Kidney tubule cell (primary cell): ENCODE measurements around the gene FAM184A.
"Not testable (repeated sequence)": the region's sequence is repeated elsewhere in the genome, so short reads cannot be mapped to it uniquely, and the experiment has no call there.

Experiments
- DNase-seq: peaks from one replicate; pipeline ENCODE4 v3.0.0-alpha.2; 2018; ENCODE audit warnings: low spot score

Gene FAM184A

GRCh38 chr6:119020597-119021561 lies 57.6 kb downstream of the FAM184A start:
- DNase-seq: no peak

GRCh38 chr6:119015165-119015564 lies 63.3 kb downstream of the FAM184A start:
- DNase-seq: not testable (repeated sequence)

- peak; percentile 62 for DNase-seq
Measured at GRCh38 chr6:119012521-119012920, 65.9 kb downstream of the FAM184A start.

- not testable (repeated sequence) for DNase-seq
Measured at GRCh38 chr6:119009266-119009665, 69.2 kb downstream of the FAM184A start.

GRCh38 chr6:119006974-119007373 lies 71.5 kb downstream of the FAM184A start:
- no peak for DNase-seq

- no peak for DNase-seq
Measured at GRCh38 chr6:119002069-119002468, 76.4 kb downstream of the FAM184A start.

GRCh38 chr6:118999494-119000040 lies 78.9 kb downstream of the FAM184A start:
- DNase-seq: no peak

GRCh38 chr6:118997426-118997825 lies 81.0 kb downstream of the FAM184A start:
- DNase-seq: not testable (repeated sequence)

GRCh38 chr6:118996289-118996820 lies 82.1 kb downstream of the FAM184A start:
- DNase-seq: no peak

- DNase-seq: no peak
Measured at GRCh38 chr6:118993803-118994251, 84.6 kb downstream of the FAM184A start.

- no peak for DNase-seq
Measured at GRCh38 chr6:118993358-118993757, 85.1 kb downstream of the FAM184A start.

- no peak for DNase-seq
Measured at GRCh38 chr6:118992186-118992795, 86.2 kb downstream of the FAM184A start.

- DNase-seq: no peak
Measured at GRCh38 chr6:118986312-118986711, 92.2 kb downstream of the FAM184A start.

- DNase-seq: no peak
Measured at GRCh38 chr6:118985123-118985830, 93.2 kb downstream of the FAM184A start.

GRCh38 chr6:118984342-118984741 lies 94.1 kb downstream of the FAM184A start:
- no peak for DNase-seq

- no peak for DNase-seq
Measured at GRCh38 chr6:118982575-118982911, 95.9 kb downstream of the FAM184A start.

GRCh38 chr6:118981884-118982574 lies 96.4 kb downstream of the FAM184A start:
- DNase-seq: no peak

GRCh38 chr6:118980063-118980462 lies 98.4 kb downstream of the FAM184A start:
- no peak for DNase-seq

- DNase-seq: no peak
Measured at GRCh38 chr6:118974790-118975189, 103.7 kb downstream of the FAM184A start.

GRCh38 chr6:118971682-118972081 lies 106.8 kb downstream of the FAM184A start:
- DNase-seq: no peak

- no peak for DNase-seq
Measured at GRCh38 chr6:118970866-118971265, 107.6 kb downstream of the FAM184A start.
